ENCODE data around the gene FASTKD3.

- TF ChIP-seq CTCF (conservative IDR thresholded peaks at IDR 0.05 in 1 of 2, IDR thresholded peaks at IDR 0.05 in 1 of 2; ENCODE audit: low read depth in 1 of 2, low read length in 2 of 2) (no peak), EZH2 (IDR thresholded peaks at IDR 0.05; ENCODE audit: low read length, missing control alignments) (no peak)
Measured at GRCh38 chr5:7824995-7825394, 43.8 kb downstream of the FASTKD3 start.

Data from fibroblast of lung (primary cell).